ENCODE measurements around the gene AGRN.
"Not testable (repeated sequence)": the region's sequence is repeated elsewhere in the genome, so short reads cannot be mapped to it uniquely, and the experiment has no call there.

GRCh38 chr1:1030867-1031658 lies 11.1 kb downstream of the AGRN start:
- not testable (repeated sequence) for TF ChIP-seq POLR2A (IDR thresholded peaks at IDR 0.05; ENCODE audit: low read length); GATA1 (IDR thresholded peaks at IDR 0.05; ENCODE audit: low read depth, low read length)

Measured in erythroblast (primary cell).